HepG2 (cell line): ENCODE data around the gene SPAG4. TPM values are rescaled to one million over a fixed set of nuclear protein-coding genes. Genes with fewer than 3 reads are reported as not detected.

Source experiments
- ATF7 ChIP-seq, 2 experiments: fragments of 450-650 bp in 1 of 2; sonication (generic) in 1 of 2; formaldehyde crosslinking in 1 of 2; IDR thresholded peaks; 2 replicates each; pipeline versions ENCODE4 v1.4.0 to v1.6.1; 2016 to 2020; ENCODE audit warnings: antibody characterized with exemption in 1 of 2, mild to moderate bottlenecking in 1 of 2, missing genetic modification reagents in 1 of 2
- ATM ChIP-seq: fragments of 450-650 bp; IDR thresholded peaks from 2 replicates; pipeline ENCODE4 v1.7.1; 2017; ENCODE audit warnings: mild to moderate bottlenecking, borderline replicate concordance
- CHD2 ChIP-seq: IDR thresholded peaks from 2 replicates; pipeline ENCODE4 v1.6.1; 2011; ENCODE audit warnings: low read depth, low read length, improper control_type of control experiment
- CHD4 ChIP-seq: fragments of 200-600 bp; sonication (generic); IDR thresholded peaks from 2 replicates; pipeline ENCODE4 v1.7.0; 2017; ENCODE audit warnings: mild to moderate bottlenecking, low read length, borderline replicate concordance
- GATAD2A ChIP-seq: IDR thresholded peaks from 2 replicates; pipeline ENCODE4 v1.6.1; 2016
- MIER2 ChIP-seq: IDR thresholded peaks from 2 replicates; pipeline ENCODE4 v1.6.1; 2016; ENCODE audit warnings: missing biosample characterization, missing genetic modification reagents
- NFATC3 ChIP-seq: sonication (generic); formaldehyde crosslinking; IDR thresholded peaks from 2 replicates; pipeline ENCODE4 v1.5.1; 2020; ENCODE audit warnings: mild to moderate bottlenecking, missing genetic modification reagents
- PHF8 ChIP-seq: sonication (generic); formaldehyde crosslinking; IDR thresholded peaks from 2 replicates; pipeline ENCODE4 v1.5.0; 2020; ENCODE audit warnings: missing genetic modification reagents
- TBX3 ChIP-seq: fragments of 450-650 bp; IDR thresholded peaks from 2 replicates; pipeline ENCODE4 v1.6.1; 2017; ENCODE audit warnings: antibody characterized with exemption, mild to moderate bottlenecking, inconsistent platforms, borderline replicate concordance
- U2AF2 ChIP-seq: fragments of 200-400 bp; formaldehyde crosslinking; IDR thresholded peaks from 2 replicates; pipeline ENCODE4 v1.6.1; 2017; ENCODE audit warnings: low read depth, mild to moderate bottlenecking, low read length
- ZBTB7A ChIP-seq: sonication (generic); formaldehyde crosslinking; IDR thresholded peaks from 2 replicates; pipeline ENCODE4 v1.8.0; 2022; ENCODE audit warnings: mild to moderate bottlenecking, missing genetic modification reagents
- ZFP36 ChIP-seq: fragments of 150-350 bp; IDR thresholded peaks from 2 replicates; pipeline ENCODE4 v1.6.1; 2018; ENCODE audit warnings: borderline replicate concordance, low read length, low read depth; ENCODE audit not compliant: partially characterized antibody
- ZNF234 ChIP-seq: sonication (generic); formaldehyde crosslinking; conservative IDR thresholded peaks from 2 replicates; pipeline ENCODE4 v1.5.1; 2020; ENCODE audit warnings: mild to moderate bottlenecking, missing genetic modification reagents
- polyA plus RNA-seq, 8 experiments: library from polyadenylated mRNA; depleted of rRNA in 3 of 8; stranded (reverse) in 7 of 8; unstranded in 1 of 8; fragments of >200 nt; fragmentation: Illumina TruSeq in 4 of 8; extraction: Trizol in 4 of 8; gene quantifications; 2 replicates each; pipeline versions ENCODE4 v1.2.1 to v1.2.3, GENCODE V29; 2011 to 2016; ENCODE audit warnings: low read depth in 4 of 8, missing spikeins in 1 of 8, mixed read lengths in 1 of 8; ENCODE audit not compliant: insufficient read depth in 1 of 8
- total RNA-seq, 5 experiments: library from RNA; depleted of rRNA; stranded (reverse); fragments of >200 nt; fragmentation: Illumina TruSeq; extraction: Trizol; gene quantifications; 2 replicates each; pipeline ENCODE4 v1.2.3, GENCODE V29; 2016; ENCODE audit warnings: low read depth in 1 of 5
- TF ChIP-seq, protein P1 (sequence below): sonication (generic); formaldehyde crosslinking; IDR thresholded peaks from 2 replicates; pipeline ENCODE4 v1.4.0; 2020; ENCODE audit warnings: missing genetic modification reagents, borderline replicate concordance
- TF ChIP-seq, protein P2 (sequence below): sonication (generic); formaldehyde crosslinking; IDR thresholded peaks from 2 replicates; pipeline ENCODE4 v1.5.1; 2020; ENCODE audit warnings: mild to moderate bottlenecking, missing genetic modification reagents, borderline replicate concordance
- TF ChIP-seq, protein P3 (sequence below): sonication (generic); formaldehyde crosslinking; IDR thresholded peaks from 2 replicates; pipeline ENCODE4 v1.4.0; 2020; ENCODE audit warnings: missing genetic modification reagents
- TF ChIP-seq, protein P4 (sequence below): IDR thresholded peaks from 2 replicates; pipeline ENCODE4 v1.6.1; 2016; ENCODE audit warnings: missing compliant biosample characterization, missing genetic modification reagents, borderline replicate concordance

The SPAG4 gene
- total and polyA plus RNA-seq, 2 of the 13 experiments (the other 11 are each of a cell fraction or from before 2014, with no cell fraction given), result 5.8 to 137 TPM

DNA sequence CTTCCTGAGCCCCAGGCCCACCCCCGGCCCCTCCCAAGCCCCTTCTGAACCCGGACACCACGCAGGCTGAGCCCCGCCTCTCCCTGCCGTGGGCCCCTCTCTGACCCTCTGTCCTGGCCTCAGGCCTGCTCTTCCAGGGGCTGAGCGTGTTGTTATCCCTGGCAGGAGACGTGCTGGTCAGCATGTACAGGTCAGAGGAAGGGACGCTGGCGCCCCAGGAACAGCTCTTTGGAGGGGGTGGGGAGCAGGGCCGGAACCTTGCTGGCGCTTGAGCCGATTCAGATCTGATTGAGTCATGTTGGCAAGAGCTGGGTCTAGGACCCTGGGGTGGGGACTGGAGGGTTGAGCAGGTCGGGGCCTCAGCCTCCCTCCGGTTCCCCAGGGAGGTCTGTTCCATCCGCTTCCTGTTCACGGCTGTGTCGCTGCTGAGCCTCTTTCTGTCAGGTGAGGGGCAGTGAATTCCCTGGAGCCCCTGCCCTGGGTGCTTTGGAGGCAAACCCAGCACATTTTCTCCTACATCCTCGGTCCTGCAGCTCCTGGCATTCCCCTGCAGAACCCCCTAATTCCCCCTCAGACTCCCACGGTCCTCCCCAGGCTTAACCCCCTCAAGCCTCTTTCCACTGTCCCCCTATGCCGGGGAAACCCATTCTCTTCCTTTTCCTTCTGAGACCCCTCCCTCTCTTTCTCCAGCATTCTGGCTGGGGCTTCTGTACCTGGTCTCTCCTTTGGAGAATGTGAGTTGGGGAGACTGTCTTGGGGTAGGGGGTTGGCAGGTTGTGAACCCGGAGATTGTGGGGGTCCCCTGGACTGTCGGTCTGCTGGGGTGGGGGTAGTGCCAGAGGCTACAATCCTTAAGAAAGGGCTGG, 2.0 kb downstream of the SPAG4 start (continued):
- no peak for TF ChIP-seq ZNF234 (CRISPR knock-in tag)
- peak; percentile 47; the same call in 1 of the 2 replicates for TF ChIP-seq MIER2 (CRISPR knock-in tag)
- TF ChIP-seq, protein P1, sequence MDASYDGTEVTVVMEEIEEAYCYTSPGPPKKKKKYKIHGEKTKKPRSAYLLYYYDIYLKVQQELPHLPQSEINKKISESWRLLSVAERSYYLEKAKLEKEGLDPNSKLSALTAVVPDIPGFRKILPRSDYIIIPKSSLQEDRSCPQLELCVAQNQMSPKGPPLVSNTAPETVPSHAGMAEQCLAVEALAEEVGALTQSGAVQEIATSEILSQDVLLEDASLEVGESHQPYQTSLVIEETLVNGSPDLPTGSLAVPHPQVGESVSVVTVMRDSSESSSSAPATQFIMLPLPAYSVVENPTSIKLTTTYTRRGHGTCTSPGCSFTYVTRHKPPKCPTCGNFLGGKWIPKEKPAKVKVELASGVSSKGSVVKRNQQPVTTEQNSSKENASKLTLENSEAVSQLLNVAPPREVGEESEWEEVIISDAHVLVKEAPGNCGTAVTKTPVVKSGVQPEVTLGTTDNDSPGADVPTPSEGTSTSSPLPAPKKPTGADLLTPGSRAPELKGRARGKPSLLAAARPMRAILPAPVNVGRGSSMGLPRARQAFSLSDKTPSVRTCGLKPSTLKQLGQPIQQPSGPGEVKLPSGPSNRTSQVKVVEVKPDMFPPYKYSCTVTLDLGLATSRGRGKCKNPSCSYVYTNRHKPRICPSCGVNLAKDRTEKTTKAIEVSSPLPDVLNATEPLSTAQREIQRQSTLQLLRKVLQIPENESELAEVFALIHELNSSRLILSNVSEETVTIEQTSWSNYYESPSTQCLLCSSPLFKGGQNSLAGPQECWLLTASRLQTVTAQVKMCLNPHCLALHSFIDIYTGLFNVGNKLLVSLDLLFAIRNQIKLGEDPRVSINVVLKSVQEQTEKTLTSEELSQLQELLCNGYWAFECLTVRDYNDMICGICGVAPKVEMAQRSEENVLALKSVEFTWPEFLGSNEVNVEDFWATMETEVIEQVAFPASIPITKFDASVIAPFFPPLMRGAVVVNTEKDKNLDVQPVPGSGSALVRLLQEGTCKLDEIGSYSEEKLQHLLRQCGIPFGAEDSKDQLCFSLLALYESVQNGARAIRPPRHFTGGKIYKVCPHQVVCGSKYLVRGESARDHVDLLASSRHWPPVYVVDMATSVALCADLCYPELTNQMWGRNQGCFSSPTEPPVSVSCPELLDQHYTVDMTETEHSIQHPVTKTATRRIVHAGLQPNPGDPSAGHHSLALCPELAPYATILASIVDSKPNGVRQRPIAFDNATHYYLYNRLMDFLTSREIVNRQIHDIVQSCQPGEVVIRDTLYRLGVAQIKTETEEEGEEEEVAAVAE, result peak; percentile 54
- TF ChIP-seq, protein P2, sequence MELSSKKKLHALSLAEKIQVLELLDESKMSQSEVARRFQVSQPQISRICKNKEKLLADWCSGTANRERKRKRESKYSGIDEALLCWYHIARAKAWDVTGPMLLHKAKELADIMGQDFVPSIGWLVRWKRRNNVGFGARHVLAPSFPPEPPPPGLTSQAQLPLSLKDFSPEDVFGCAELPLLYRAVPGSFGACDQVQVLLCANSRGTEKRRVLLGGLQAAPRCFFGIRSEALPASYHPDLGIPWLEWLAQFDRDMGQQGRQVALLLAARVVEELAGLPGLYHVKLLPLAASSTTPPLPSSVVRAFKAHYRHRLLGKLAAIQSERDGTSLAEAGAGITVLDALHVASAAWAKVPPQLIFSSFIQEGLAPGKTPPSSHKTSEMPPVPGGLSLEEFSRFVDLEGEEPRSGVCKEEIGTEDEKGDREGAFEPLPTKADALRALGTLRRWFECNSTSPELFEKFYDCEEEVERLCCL (CRISPR knock-in tag), result peak; percentile 78; the same call in 1 of the 2 replicates
- no peak for TF ChIP-seq ZFP36
- TF ChIP-seq, protein P3, sequence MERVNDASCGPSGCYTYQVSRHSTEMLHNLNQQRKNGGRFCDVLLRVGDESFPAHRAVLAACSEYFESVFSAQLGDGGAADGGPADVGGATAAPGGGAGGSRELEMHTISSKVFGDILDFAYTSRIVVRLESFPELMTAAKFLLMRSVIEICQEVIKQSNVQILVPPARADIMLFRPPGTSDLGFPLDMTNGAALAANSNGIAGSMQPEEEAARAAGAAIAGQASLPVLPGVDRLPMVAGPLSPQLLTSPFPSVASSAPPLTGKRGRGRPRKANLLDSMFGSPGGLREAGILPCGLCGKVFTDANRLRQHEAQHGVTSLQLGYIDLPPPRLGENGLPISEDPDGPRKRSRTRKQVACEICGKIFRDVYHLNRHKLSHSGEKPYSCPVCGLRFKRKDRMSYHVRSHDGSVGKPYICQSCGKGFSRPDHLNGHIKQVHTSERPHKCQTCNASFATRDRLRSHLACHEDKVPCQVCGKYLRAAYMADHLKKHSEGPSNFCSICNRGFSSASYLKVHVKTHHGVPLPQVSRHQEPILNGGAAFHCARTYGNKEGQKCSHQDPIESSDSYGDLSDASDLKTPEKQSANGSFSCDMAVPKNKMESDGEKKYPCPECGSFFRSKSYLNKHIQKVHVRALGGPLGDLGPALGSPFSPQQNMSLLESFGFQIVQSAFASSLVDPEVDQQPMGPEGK (CRISPR knock-in tag), result no peak
- peak; percentile 86 for TF ChIP-seq ZBTB7A
- TF ChIP-seq U2AF2, result no peak
- TF ChIP-seq ATF7 (IDR thresholded peaks at IDR 0.05), result no peak
- no peak; the same call in 1 of the 2 replicates for TF ChIP-seq ATF7 (CRISPR knock-in tag; IDR thresholded peaks at IDR 0.05)
- TF ChIP-seq CHD2, result no peak
- TF ChIP-seq TBX3, result no peak
- no peak for TF ChIP-seq ATM
- TF ChIP-seq GATAD2A (CRISPR knock-in tag), result peak; percentile 67
- peak; percentile 63 for TF ChIP-seq PHF8 (CRISPR knock-in tag)
- no peak for TF ChIP-seq CHD4
- no peak for TF ChIP-seq NFATC3 (CRISPR knock-in tag)
- TF ChIP-seq, protein P4, sequence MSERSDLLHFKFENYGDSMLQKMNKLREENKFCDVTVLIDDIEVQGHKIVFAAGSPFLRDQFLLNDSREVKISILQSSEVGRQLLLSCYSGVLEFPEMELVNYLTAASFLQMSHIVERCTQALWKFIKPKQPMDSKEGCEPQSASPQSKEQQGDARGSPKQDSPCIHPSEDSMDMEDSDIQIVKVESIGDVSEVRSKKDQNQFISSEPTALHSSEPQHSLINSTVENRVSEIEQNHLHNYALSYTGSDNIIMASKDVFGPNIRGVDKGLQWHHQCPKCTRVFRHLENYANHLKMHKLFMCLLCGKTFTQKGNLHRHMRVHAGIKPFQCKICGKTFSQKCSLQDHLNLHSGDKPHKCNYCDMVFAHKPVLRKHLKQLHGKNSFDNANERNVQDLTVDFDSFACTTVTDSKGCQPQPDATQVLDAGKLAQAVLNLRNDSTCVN (CRISPR knock-in tag), result peak; percentile 94; the same call in 1 of the 2 replicates
